Measurements from ENCODE around the gene PLEKHH2.
"Not testable (repeated sequence)": the region's sequence is repeated elsewhere in the genome, so short reads cannot be mapped to it uniquely, and the experiment has no call there.

DNA sequence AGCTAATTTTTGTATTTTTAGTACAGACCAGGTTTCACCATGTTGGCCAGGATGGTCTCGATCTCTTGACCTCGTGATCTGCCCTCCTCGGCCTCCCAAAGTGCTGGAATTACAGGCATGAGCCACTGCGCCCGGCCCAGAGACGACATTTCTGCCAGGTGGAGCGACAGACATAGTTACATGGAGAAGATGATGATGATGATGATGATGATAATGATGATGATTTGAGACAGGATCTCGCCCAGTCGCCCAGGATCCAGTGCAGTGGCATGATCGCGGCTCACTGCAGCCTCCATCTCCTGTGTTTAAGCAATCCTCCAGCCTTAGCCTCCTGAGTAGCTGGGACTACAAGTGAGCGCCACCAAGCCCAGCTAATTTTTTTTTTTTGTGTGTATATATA is 907 bp upstream of the PLEKHH2 start:
- TF ChIP-seq CTCF (IDR thresholded peaks at IDR 0.05; ENCODE audit: poor library complexity); EZH2 (IDR thresholded peaks at IDR 0.05; ENCODE audit: borderline replicate concordance): not testable (repeated sequence)

Measured in hepatocyte (in vitro differentiated cells).